ENCODE measurements around the gene MAGI1. TPM values are rescaled to one million over a fixed set of nuclear protein-coding genes. Genes with fewer than 3 reads are reported as not detected.

MAGI1 gene
- total RNA-seq, 1 experiment from 2014 or later = 58.2 TPM

GRCh38 chr3:65628978-65629377, 409.7 kb downstream of the MAGI1 start:
- Mint-ChIP-seq H3K4me3 (no peak overlapping the region), H3K27me3 (ENCODE audit: low read depth) (no peaks in the 10 kb centered on the region), H3K36me3 (no peaks in the 10 kb centered on the region), H3K4me1 (peaks cover 37% of the 10 kb centered on the region), H3K27ac (no peak overlapping the region), H3K9me3 (0 out of 2 replicates have a peak, but pooled peaks cover 3% of the 10 kb centered on the region)
- ChIA-PET POLR2A (no interaction called here), CTCF (interaction anchor here (1.0 kb wide), 1 partner anchor 103 kb away, joined by 3 read pairs; no protein-coding TSS in a partner anchor)
- TF ChIP-seq ZNF671 (CRISPR knock-in tag; IDR thresholded peaks at IDR 0.05) = no peak
- no peak for TF ChIP-seq NFATC4 (CRISPR knock-in tag; IDR thresholded peaks at IDR 0.05)
- TF ChIP-seq CDX4 (CRISPR knock-in tag; IDR thresholded peaks at IDR 0.05; ENCODE audit: borderline replicate concordance) = no peak
- no peak for TF ChIP-seq ETV6 (CRISPR knock-in tag; IDR thresholded peaks at IDR 0.05)
- no peak for DNase-seq (ENCODE audit: low spot score)
- ATAC-seq = no peak

- H3K4me1 Mint-ChIP-seq = peaks cover 27% of the 10 kb centered on the region
- no peak overlapping the region for H3K4me3 Mint-ChIP-seq
- TF ChIP-seq CREB1 (CRISPR knock-in tag; IDR thresholded peaks at IDR 0.05) = no peak
- no peak for TF ChIP-seq ZNF396 (CRISPR knock-in tag; IDR thresholded peaks at IDR 0.05; ENCODE audit: borderline replicate concordance)
- no peak for TF ChIP-seq NR3C1 (CRISPR knock-in tag; conservative IDR thresholded peaks at IDR 0.05; ENCODE audit: low read depth)
- TF ChIP-seq E2F4 (CRISPR knock-in tag; IDR thresholded peaks at IDR 0.05; ENCODE audit: borderline replicate concordance, low read depth) = no peak
- CTCF ChIA-PET = no interaction called here
- POLR2A ChIA-PET = no interaction called here
- H3K36me3 Mint-ChIP-seq = no peaks in the 10 kb centered on the region
- no peak for ATAC-seq
- no peaks in the 10 kb centered on the region for H3K27me3 Mint-ChIP-seq (ENCODE audit: low read depth)
- H3K9me3 Mint-ChIP-seq = 0 out of 2 replicates have a peak, but pooled peaks cover 3% of the 10 kb centered on the region
- no peak for DNase-seq (ENCODE audit: low spot score)
- H3K27ac Mint-ChIP-seq = no peak overlapping the region
These were observed 411.7 kb downstream of the MAGI1 start for GRCh38 chr3:65627062-65627461.

GRCh38 chr3:65625305-65625704, 413.4 kb downstream of the MAGI1 start:
- H3K27ac Mint-ChIP-seq = no peak overlapping the region
- no peaks in the 10 kb centered on the region for H3K27me3 Mint-ChIP-seq (ENCODE audit: low read depth)
- no peak overlapping the region for H3K4me3 Mint-ChIP-seq
- POLR2A ChIA-PET = no interaction called here
- peaks cover 27% of the 10 kb centered on the region for H3K4me1 Mint-ChIP-seq
- TF ChIP-seq NR3C1 (CRISPR knock-in tag; conservative IDR thresholded peaks at IDR 0.05; ENCODE audit: low read depth) (no peak), ERG (CRISPR knock-in tag; IDR thresholded peaks at IDR 0.05) (no peak), TEAD1 (CRISPR knock-in tag; IDR thresholded peaks at IDR 0.05) (no peak), RELA (CRISPR knock-in tag; IDR thresholded peaks at IDR 0.05; ENCODE audit: borderline replicate concordance) (no peak), MAX (CRISPR knock-in tag; IDR thresholded peaks at IDR 0.05) (no peak), STAT6 (CRISPR knock-in tag; conservative IDR thresholded peaks at IDR 0.05; ENCODE audit: low read depth) (no peak), FOXJ3 (CRISPR knock-in tag; IDR thresholded peaks at IDR 0.05; ENCODE audit: borderline replicate concordance) (no peak), JAZF1 (CRISPR knock-in tag; IDR thresholded peaks at IDR 0.05) (no peak)
- ATAC-seq (no peak), DNase-seq (ENCODE audit: low spot score) (no peak)
- no peaks in the 10 kb centered on the region for H3K36me3 Mint-ChIP-seq
- H3K9me3 Mint-ChIP-seq = 0 out of 2 replicates have a peak, but pooled peaks cover 3% of the 10 kb centered on the region
- CTCF ChIA-PET = no interaction called here

Measured in WTC11 (cell line).